Measurements from ENCODE around the gene TCOF1. TPM values are rescaled to one million over a fixed set of nuclear protein-coding genes. Genes with fewer than 3 reads are reported as not detected.

TCOF1 gene
- total RNA-seq, 2 experiments from 2014 or later, result 61.3 to 108 TPM

DNA sequence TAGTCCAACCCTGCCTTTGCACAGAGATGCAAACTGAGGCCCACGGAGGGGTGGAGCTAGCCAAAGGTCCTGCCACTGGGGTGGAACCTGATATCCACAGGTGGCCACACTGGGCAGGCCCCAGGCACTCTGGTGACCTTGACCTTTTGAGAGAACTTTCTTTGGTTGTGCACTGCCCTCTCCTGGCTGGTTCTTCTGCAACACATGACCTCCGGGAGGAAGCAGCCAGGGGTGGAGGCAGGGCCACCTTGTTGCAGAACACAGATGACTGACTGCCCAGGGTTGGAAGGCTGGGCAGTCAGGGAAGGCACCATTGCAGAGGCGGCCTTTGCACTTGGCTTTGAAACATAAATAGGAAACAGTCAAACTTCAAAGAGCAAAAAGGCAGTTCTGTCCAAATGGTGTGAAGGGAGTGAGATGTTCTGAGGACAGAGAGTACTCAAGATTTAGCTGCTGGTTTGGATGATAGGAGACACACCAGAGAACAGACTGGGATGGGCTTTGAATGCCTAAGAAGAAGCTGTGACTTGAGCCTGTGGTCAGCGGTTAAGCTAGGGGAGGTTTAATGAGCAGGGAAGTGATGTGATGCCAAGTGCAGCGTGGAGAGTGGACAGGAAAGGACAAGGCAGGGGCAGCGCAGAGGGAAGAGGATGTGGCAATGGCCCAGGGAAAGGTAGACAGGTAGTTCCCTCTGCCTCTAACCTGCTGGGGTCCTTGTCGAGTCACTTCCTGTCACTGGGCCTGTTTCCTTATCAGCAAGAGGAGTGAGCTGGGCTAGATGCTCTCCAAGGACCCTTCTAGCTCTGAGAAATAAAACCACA lies 6.8 kb upstream of the TCOF1 start:
- BruUV-seq (replicated peaks), result no TSS peak
- H3K4me2 ChIP-seq (ENCODE audit: low read length), result peak overlapping the region; percentile 27
- no peaks in the 10 kb centered on the region for H3K9me2 ChIP-seq (ENCODE audit: insufficient read depth, low read length)
- peaks cover 22% of the 10 kb centered on the region for H3K4me1 ChIP-seq (ENCODE audit: insufficient read depth, low read length, poor library complexity, severe bottlenecking)
- peak overlapping the region; percentile 67; the same call in 1 of the 2 replicates for H2AFZ ChIP-seq (ENCODE audit: low read length)
- no peaks in the 10 kb centered on the region for H3K79me2 ChIP-seq (ENCODE audit: insufficient read depth, low read depth, low read length)
- H3K36me3 ChIP-seq (ENCODE audit: insufficient read depth, low read length), result no peaks in the 10 kb centered on the region
- DNase-seq (ENCODE audit: low spot score), result peak; percentile 81
- H3K4me3 ChIP-seq (ENCODE audit: low read depth, low read length, poor library complexity, severe bottlenecking), result no peak overlapping the region
- CTCF ChIA-PET (ENCODE audit: unreplicated experiment), result interaction anchor here (0.5 to 1.5 kb wide), 4 partner anchors 12 to 198 kb away, joined by 3 to 6 read pairs (median 4); no protein-coding TSS in a partner anchor
- no peak for TF ChIP-seq EZH2phosphoT487 (IDR thresholded peaks at IDR 0.05; ENCODE audit: borderline replicate concordance, low read depth, low read length)
- TF ChIP-seq, protein P1, sequence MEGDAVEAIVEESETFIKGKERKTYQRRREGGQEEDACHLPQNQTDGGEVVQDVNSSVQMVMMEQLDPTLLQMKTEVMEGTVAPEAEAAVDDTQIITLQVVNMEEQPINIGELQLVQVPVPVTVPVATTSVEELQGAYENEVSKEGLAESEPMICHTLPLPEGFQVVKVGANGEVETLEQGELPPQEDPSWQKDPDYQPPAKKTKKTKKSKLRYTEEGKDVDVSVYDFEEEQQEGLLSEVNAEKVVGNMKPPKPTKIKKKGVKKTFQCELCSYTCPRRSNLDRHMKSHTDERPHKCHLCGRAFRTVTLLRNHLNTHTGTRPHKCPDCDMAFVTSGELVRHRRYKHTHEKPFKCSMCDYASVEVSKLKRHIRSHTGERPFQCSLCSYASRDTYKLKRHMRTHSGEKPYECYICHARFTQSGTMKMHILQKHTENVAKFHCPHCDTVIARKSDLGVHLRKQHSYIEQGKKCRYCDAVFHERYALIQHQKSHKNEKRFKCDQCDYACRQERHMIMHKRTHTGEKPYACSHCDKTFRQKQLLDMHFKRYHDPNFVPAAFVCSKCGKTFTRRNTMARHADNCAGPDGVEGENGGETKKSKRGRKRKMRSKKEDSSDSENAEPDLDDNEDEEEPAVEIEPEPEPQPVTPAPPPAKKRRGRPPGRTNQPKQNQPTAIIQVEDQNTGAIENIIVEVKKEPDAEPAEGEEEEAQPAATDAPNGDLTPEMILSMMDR (conservative IDR thresholded peaks at IDR 0.05; ENCODE audit: low read length), result peak; percentile 95
- H4K20me1 ChIP-seq (ENCODE audit: insufficient read depth, low read length), result no peaks in the 10 kb centered on the region
- POLR2A ChIA-PET, result interaction anchor here (0.5 to 2.3 kb wide), 8 partner anchors 9 to 223 kb away, joined by 3 to 13 read pairs (median 4); partner anchors contain the start of gene PDGFRB
- intact Hi-C loops (cut with micrococcal nuclease; ENCODE audit: unreplicated experiment), result loop anchor here (1.0 to 2.0 kb wide), 3 partner anchors 78 to 220 kb away; no protein-coding TSS in a partner anchor
- H3K27ac ChIP-seq (ENCODE audit: low read depth, low read length, poor library complexity, severe bottlenecking), result no peak overlapping the region
- no peaks in the 10 kb centered on the region for H3K9me3 ChIP-seq (ENCODE audit: low read length)

DNA sequence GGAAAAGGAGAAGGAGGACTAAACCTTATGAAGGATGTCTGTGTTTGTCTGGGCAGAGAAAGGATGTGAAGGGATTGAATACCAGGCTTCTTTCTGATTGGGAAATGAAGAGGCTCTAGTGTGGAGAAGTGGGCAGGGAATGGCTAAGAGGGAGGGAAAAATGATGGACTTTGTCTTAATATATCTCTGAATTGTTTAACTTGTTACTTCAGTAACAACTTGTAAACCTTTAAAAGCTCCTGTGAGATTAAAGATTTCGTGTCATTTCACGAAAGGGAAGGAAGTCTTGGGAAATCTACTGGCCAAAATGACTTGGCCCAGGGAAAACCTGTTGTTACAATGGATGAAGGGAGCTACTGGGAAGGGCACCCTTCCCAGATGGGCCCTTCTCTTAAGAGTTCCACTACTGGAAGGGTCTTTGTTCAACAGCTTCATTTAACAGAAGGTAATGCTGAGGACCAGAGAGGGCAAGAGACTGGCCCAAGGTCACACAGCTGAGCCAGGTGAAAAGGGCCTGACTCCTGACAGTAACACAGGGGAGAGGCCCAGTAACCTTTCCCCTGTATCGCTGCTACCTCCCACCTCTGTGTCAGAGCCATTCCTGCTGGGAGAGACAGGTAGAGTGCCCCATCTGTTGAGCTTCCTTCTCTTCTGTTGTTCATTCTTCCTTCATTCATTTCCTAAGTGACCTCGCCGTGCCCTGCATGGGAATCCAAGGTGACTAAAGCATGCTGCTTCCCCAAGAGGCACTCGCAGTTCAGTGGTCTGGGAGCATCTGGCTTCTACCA lies 5.1 kb upstream of the TCOF1 start:
- no peak for TF ChIP-seq EZH2phosphoT487 (IDR thresholded peaks at IDR 0.05; ENCODE audit: borderline replicate concordance, low read depth, low read length)
- TF ChIP-seq, protein P1 (conservative IDR thresholded peaks at IDR 0.05; ENCODE audit: low read length), result no peak
- no peak for DNase-seq (ENCODE audit: low spot score)
- Histone ChIP-seq H3K4me3 (ENCODE audit: low read depth, low read length, poor library complexity, severe bottlenecking) (no peak overlapping the region), H3K9me3 (ENCODE audit: low read length) (no peaks in the 10 kb centered on the region), H3K9me2 (ENCODE audit: insufficient read depth, low read length) (no peaks in the 10 kb centered on the region), H2AFZ (ENCODE audit: low read length) (no peak overlapping the region), H3K79me2 (ENCODE audit: insufficient read depth, low read depth, low read length) (no peaks in the 10 kb centered on the region), H3K27ac (ENCODE audit: low read depth, low read length, poor library complexity, severe bottlenecking) (no peak overlapping the region), H3K36me3 (ENCODE audit: insufficient read depth, low read length) (no peaks in the 10 kb centered on the region), H3K4me2 (ENCODE audit: low read length) (no peak overlapping the region), H4K20me1 (ENCODE audit: insufficient read depth, low read length) (no peaks in the 10 kb centered on the region), H3K4me1 (ENCODE audit: insufficient read depth, low read length, poor library complexity, severe bottlenecking) (peaks cover 29% of the 10 kb centered on the region)
- ChIA-PET POLR2A (interaction anchor here (1.1 kb wide), 1 partner anchor 14 kb away, joined by 3 read pairs; no protein-coding TSS in a partner anchor), CTCF (ENCODE audit: unreplicated experiment) (no interaction called here)
- intact Hi-C loops (cut with micrococcal nuclease; ENCODE audit: unreplicated experiment), result no loop called here
- no TSS peak for BruUV-seq (replicated peaks)
